Hematopoietic multipotent progenitor cell treated with erythropoietin and hydrocortisone succinate and interleukin-3 and kit ligand, for 17 days (in vitro differentiated cells): ENCODE results near the gene TICRR.
A peak's percentile ranks its signal among the peaks of the same experiment; 100 is the strongest.
"Not testable (repeated sequence)": the region's sequence is repeated elsewhere in the genome, so short reads cannot be mapped to it uniquely, and the experiment has no call there.

ENCODE experiments used
- DNase-seq: peaks from one replicate; pipeline ENCODE4 v3.0.0-alpha.2; 2015; ENCODE audit warnings: low spot score

TICRR gene

DNA sequence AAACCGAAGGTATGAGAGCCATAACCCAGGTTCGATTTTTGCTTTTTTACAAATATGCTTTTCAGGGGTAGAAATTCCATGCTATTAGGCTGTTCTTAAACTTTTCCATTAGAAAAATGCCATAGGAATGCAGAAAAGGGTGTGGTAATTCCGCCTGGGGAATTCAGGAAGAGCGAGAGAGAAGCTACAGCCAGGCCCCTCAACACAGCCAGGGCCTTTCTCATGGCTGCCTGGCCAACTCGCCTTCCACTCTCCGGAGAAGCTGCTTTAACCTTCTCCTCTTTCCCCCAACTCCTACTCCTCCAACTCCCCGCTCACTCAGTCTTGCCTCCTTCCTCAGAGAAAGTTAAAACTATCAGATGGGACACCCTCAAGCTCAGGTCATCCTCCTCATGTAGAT lies 9.1 kb upstream of the TICRR start:
- DNase-seq: no peak

DNA sequence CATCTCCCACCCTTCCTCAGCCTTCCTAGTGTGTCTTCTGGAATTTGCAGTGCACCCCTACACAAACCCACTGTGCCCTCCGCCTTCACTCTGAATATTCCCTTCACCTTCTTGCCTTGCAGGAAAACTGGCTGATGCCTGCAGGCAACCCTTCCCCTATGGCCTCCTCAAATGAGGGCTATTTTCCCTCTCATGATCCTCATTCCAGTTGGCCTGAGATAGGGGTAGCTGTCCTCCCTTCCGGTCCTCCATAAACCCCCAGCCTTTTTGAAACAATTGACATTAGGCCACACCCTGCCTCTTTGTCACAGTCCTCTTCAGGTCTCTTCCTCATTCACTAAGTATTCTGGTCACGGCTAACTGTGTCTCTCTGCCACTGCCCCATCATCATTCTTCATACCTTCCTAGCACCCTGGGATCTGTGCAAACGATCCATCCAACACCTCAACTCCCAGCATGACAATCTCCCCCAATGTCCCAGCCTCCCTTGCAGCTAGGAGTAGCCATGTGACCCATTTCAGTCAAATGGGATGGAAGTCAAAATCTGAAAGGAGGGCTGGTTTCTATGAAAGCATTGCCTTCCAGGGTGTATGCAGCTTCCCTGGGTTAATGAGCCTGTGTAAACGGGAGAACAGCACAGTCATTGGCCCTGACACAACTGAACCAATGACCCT lies 8.5 kb upstream of the TICRR start:
- DNase-seq: no peak

DNA sequence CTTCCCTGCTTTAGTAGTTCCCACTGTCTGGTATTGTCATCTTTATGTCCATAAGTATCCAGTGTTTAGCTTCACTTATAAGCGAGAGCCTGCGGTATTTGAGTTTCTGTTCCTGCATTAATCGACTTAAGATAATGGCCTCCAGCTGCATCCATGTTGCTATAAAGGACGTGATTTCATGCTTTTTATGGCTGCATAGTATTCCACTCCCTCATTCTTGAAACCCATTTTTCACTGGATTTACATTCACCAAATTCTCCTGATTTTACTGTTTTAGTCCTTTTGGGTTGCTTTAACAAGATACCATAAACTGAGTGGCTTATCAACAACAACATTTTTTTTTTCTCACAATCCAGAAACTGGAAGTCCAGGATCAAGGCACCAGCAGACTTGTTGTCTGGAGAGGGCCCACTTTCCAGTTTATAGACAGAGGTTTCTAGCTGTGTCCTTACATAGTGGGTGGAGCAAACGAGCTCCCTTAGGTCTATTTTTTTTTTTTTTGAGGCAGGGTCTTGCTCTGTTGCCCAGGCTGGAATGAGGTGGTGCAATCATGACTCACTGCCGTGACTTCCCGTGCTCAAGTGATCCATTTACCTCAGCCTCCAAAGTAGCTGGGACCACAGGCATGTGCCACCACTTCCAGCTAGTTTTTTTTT lies 6.1 kb upstream of the TICRR start:
- DNase-seq: no peak

DNA sequence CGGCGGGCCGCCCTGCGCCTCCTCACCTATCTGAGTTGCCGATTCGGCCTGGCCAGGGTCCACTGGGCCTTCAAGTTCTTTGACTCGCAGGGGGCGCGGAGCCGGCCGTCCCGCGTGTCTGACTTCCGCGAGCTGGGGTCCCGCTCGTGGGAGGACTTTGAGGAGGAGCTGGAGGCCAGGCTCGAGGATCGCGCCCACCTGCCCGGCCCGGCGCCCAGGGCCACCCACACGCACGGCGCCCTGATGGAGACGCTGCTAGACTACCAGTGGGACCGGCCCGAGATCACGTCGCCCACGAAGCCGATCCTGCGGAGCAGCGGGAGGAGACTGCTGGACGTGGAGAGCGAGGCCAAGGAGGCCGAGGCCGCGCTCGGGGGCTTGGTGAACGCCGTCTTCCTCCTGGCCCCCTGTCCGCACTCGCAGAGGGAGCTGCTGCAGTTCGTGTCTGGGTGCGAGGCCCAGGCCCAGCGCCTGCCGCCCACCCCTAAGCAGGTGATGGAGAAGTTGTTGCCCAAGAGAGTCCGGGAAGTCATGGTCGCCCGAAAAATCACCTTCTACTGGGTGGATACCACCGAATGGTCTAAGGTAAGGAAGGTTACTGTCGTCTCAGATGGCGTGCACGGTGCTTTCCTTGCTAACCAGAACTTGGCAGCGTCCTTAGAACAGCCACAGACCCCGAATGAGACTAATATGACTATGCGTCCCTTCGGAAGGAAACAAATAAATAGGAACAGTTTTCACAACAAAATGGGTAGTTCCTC lies 567 bp downstream of the TICRR start:
- DNase-seq: no peak

DNA sequence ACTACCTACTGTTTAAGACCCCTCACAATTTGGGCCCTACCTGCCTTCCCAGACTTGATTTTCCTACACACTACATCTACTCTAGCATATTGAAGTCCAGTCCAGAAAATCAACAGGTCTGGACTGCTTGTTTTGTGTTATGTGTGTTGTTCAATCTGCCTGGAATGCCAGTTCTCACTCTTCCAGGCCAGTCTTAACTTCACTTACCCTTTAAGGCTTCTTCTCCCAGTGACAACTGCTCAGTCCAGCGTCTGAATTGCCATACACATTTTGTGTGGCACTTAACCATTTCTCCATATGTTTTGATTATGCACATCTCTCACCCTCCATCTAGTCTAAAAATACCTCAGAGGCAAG lies 1.1 kb downstream of the TICRR start:
- DNase-seq: peak; percentile 10

DNA sequence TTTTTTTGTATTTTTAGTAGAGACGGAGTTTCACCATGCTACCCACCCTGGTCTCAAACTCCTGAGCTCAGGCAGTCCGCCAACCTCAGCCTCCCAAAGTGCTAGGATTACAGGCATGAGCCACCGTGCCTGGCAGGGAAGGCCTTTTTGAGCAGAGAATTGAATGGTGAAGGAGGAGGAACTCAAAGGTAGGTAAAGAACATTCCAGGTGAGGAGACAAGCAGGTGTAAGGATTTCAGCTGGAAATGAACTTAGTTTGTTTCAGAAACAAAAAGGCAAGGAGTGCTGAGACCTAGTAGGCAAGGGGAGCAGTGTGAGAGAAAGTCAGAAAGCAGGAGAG lies 2.5 kb downstream of the TICRR start:
- DNase-seq: no peak

DNA sequence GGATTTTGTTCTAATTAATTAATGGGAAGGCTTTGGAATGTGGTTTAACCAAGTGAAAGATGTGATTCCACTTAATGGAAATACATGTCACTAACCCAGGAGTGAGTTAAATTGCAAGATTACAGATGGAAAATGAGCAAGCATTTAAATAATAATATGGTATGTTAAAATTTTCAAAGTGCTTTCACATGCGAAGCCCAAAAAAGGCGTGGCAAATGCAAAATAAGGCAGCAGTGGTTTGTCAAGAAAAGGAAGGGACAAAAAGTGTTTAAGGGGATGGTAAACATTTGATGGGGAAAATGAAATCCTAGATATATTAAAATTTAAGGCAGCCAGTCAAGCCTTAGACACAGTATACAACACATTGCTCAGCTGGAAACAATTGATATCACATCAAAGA lies 2.9 kb downstream of the TICRR start:
- no peak for DNase-seq

DNA sequence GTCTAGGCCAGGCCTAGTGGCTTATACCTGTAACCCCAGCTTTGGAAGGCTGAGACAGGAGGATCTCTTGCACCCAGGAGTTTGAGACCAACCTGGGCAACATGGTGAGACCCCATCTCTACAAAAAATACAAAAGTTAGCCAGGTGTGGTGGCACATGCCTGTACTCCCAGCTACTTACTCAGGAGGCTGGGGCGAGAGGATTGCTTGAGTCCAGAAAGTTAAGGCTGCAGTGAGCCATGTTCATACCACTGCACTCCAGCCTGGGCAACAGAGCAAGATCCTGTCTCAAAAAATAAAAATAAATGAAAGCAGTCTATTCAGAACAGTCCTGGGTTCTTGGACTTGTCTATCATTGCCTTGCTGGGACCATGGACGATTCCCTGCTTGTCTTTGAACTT lies 5.5 kb downstream of the TICRR start:
- not testable (repeated sequence) for DNase-seq

DNA sequence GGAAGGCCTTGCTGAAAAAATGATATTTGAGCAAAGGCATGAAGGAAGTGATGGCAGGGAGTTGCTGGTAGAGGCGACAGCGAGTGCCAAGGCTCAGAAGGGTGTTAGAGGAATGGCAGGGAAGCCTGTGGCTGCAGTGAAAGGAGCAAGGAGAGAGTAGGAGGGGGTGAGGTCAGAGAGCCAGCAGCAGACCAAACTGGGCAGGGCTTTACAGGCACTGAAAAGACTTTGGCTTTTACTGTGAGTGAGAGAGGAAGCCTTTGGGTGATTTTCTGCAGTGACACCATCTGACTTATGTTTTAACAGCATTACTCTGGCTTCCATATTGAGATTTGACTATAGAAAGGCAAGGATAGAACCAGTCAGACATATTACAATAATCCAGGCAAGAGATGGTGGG lies 11.4 kb downstream of the TICRR start:
- no peak for DNase-seq

DNA sequence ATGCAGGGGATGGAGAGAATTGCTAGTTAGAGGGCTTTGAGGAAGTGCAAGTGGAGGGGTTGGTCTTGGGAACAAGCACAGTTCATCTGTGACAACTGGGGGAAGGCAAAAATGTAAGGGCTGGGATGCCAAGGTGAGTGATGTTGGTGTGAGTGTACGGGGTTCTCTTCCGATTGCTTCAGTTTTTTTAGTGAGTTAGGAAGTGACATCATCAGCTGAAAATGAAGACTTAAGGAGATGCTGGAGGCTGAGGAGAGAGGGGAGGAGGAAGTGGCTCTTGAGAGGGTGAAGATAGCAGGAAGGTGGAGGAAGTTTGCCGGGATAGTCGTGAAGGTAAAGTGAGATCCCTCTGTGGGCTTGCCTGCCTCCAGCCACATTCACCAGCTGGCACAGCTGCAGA lies 12.7 kb downstream of the TICRR start:
- no peak for DNase-seq

DNA sequence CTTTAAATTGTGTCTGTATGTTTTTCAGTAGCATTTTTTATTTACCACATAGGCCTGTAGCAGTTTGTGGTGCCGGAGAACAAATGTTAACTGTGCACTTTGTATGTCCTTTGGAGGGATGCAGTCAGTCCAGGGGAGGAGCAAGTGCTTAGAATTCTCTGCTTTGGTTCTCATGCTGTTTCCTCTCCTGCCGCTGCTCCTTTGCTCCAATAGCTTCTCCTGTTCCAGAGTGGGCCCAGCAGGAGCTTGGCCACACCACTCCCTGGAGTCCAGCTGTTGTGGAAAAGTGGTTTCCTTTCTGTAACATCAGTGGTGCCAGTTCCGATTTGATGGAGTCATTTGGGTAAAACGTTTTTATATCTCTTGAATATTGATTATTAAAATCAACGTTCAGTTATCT lies 16.6 kb downstream of the TICRR start:
- no peak for DNase-seq

DNA sequence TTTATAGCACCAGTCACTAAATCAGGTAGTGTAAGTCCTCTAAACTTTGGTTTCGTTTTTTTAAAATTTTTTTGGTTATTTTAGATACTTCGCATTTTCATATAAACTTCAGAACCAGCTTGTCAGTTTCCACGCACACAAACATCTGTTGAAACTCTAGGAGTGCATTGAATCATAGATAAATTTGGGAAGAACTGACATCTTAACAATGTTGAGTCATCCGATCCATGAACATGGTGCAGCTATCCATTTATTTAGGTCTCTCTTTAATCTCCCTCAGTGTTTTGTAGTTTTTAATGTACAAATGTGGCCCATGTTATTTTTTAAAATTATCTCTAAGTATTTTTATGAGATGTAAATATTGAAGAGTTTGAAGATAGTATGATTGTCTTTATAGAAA lies 17.7 kb downstream of the TICRR start:
- DNase-seq: no peak

DNA sequence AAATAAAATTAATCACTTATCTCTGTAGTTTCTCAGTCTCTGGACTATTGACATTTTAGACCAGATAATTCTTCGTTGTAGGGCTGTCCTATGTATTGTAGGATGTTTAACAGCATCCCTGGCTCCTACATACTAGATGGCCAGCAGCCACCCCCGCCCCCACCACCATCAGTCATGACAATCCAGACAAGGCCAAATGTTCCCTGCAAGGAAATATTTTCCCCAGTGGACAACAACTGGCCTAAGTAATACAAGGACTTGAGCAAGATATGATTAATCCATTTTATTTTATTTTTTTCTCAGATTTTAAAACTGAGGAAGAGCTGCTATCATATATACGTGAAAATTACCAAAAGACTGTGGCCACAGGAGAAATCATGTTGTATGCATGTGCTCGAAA lies 23.8 kb downstream of the TICRR start:
- DNase-seq: no peak

DNA sequence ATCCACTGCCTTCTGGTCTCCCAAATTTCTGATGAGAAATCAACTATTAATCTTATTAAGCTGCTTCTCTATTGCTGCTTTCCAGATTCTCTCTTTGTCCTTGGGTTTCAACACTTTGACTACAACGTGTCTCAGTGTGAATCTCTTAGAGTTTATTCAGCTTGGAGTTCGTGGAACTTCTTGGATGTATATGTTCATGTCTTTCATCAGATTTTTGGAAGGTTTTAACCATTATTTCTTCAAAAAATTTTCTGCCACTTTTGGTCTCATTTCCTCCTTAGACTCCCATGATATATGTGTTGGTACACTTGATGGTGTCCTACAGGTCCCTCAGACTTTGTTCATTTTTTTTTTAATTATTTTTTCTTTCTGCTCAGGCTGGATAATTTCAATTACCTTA lies 36.0 kb downstream of the TICRR start:
- DNase-seq: no peak

DNA sequence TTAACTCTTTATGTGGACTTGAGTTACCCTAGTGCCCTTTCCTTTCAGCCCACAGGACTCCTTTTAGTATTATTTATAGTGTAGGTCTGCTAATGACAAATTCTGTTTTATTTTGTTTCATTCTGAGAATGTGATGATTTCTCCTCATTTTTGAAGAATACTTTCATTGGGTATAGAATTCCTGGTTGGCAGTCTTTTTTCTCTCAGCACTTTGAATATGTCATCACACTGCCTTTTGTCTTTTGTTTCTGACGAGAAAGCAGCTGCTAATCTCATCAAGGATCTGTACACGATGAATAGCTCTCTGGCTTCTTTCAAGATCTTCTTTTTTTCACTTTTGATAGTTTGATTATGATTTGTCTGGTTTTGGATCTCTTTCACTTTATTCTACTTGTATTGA lies 37.8 kb downstream of the TICRR start:
- DNase-seq: no peak

DNA sequence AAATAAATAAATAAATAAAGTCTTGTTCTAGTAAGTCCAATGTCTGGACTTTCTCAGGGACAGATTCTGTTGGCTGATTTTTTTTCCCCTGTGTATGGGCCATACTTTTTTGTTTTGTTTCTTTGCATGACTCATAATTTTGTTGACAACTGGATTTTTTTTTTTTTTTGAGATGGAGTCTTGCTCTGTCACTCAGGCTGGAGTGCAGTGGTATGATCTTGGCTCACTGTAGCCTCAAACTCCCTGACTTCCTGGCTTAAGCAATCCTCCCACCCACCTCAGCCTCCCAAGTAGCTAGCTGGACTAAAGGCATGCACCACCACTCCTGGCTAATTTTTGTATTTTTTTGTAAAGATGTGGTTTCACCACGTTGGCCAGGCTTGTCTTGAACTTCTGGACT lies 38.9 kb downstream of the TICRR start:
- no peak for DNase-seq

DNA sequence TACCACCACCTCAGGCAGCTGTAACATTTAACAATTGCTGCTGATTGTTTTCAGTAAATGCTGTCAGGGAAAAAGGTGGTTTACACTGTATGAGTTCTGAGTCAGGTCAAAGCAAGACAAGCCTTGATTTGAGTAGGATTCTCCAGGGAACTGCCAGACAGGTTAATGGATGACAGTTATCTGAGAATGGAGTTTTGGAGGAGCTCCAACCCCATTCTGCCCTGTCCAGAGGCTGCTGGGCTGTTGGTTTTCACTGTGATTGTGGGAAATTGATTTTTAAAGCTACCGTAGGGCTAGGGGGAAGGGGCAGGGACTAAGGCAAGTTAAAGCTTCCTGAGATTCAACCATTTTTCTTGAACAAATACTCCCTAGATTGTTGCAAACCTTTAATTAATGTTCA lies 39.9 kb downstream of the TICRR start:
- DNase-seq: no peak

DNA sequence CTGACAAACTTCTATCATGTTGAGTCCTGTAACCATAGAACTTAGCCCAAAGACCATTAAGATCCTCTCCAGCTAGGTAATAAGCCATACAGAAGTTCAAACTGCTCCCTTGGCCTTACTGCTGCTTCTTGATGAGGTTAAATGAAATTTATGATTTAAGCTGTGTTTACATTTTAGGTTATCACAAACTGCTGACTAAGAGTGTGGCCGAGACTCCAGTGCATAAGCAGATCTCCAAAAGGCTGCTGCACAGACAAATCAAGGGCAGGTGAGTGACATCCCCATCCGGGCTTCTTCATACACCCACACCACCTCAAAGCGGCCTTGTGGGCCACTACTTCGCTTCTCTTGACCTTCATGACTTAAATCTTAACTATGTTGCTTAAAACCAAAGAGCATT lies 41.0 kb downstream of the TICRR start:
- no peak for DNase-seq

DNA sequence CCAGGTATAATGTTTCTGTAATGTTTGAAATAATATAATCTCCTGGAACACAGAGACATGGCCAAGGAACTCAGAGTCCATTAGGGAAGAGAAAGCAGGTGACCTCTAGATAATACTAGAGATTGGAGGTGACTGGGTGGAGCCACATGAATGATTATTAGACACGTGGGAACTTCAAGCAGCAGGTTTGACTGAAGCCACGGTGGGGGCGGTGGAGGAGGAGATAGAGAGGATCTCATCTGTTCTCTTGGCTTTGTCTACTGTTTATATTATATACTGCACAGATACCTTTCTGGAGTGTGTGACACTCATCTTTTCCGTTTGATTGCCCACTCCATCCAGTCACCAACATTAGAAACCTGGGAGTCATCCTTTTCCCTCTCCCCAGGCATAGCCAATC lies 46.3 kb downstream of the TICRR start:
- DNase-seq: no peak

DNA sequence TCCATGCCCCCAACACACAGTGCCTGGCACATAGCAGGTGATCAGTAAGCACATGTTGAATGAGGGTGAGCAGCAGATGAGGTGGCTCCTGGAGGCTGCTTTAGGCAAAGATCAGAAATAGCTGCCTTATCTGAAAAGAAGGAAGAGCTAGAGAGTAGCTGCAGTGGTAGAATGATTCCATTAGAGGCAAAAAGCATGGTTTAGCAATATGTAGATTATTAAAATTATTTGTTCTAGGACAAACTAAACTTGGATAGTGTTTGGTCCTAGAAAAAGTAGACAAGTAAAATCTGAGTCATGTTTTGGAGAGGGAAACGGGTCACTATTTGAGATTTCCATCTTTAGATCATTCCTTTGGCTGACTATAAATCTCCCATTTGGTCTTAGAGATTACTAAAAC lies 47.9 kb downstream of the TICRR start:
- no peak for DNase-seq

DNA sequence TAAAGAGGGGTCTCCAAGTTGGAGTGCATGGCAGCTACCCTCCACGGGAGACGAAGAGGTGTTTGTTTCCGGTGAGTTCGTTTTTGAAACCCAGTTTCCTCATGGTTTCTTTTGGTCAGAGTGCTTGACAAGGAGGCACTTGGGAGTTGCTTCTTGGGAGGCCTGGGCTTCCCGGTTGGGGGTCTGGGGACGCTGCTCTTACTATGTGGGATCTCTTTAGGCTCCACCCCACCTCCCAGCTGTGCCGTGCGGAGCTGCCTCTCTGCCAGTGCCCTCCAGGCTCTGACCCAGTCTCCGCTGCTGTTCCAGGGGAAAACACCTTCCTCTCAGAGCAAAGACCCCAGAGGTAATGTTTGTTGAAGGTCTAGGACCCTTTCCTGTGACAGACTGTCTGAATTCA lies 50.4 kb downstream of the TICRR start:
- DNase-seq: no peak

DNA sequence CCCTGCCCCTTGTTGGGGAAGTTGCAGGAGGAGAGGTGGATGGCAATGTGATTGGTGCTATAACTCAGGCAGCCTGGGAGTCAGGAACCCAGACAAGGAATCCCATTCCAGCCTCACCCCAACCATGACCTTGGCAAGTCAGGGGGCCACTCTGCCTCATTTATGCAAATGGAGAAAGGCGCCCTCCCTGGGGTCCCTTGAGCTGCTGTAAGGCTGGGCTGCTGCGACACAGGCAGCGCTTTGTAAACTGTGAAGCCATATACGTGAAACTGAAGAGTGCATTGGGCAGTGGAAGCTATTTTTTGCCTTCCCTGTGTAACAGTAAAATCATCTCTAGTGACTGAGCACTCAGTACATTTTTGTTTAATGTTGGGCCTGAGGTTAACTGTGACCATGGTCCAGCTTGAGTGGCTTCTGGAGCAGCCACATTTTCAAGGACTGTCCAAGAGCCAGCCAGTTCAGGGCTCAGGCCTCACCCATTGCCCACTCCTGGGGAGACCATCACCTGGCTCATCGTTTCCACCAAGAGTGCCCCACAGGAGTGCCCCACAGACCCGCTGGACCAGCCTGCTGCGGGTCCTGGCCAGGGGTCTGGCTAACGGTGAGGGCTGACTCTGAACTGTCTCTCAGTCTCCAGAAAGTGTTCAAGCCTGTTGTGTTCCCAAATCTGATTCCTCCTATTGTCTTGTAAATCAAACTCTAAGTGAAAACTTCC lies 52.1 kb downstream of the TICRR start:
- no peak for DNase-seq

DNA sequence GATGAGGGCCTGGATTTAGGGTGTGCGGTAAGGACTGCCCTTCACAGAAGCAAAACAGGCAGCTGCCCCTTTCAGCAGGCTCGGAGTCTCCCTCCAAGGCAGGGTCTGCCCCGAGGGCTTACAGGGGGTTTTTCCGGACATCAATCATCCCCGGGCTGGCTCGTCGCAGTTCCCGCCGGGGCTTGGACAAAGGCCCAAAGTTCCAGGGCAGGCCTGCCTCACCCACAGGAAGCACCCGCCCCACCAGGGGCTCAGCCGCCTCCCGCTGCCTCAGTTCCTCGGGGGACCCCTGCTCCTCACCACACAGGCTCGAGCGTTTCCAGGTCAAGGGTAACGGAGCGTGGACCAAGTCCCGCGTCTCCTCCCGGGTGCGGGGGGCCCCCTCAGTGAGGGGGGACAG lies 53.0 kb downstream of the TICRR start:
- DNase-seq: no peak
